ENCODE data around the gene VKORC1.
"Not testable (repeated sequence)": the region's sequence is repeated elsewhere in the genome, so short reads cannot be mapped to it uniquely, and the experiment has no call there.

- TF ChIP-seq CSRNP3, ZC3H10, TSHZ2 (CRISPR knock-in tag; IDR thresholded peaks at IDR 0.05): not testable (repeated sequence)
These were observed 42.4 kb upstream of the VKORC1 start for GRCh38 chr16:31136822-31137499.

All from SK-N-SH treated with all-trans-retinoic acid at 6 μM for 48 hours (cell line).